HUES6 (cell line): ENCODE data around the gene SDC3.
"Not testable (repeated sequence)": the region's sequence is repeated elsewhere in the genome, so short reads cannot be mapped to it uniquely, and the experiment has no call there.

Experiments
- H3K27ac ChIP-seq: 2 replicates; pipeline ENCODE4 v1.7.0; 2013; ENCODE audit warnings: low read depth, mild to moderate bottlenecking, low read length, inconsistent platforms
- H3K27me3 ChIP-seq: 2 replicates; pipeline ENCODE4 v1.6.1; 2013; ENCODE audit warnings: low read length; ENCODE audit not compliant: control insufficient read depth, insufficient read depth
- H3K36me3 ChIP-seq: 2 replicates; pipeline ENCODE4 v1.6.1; 2013; ENCODE audit warnings: low read length; ENCODE audit not compliant: control insufficient read depth, insufficient read depth
- H3K4me1 ChIP-seq: 2 replicates; pipeline ENCODE4 v1.6.1; 2013; ENCODE audit warnings: low read length; ENCODE audit not compliant: control insufficient read depth, insufficient read depth
- H3K4me3 ChIP-seq: 2 replicates; pipeline ENCODE4 v1.5.1; 2013; ENCODE audit warnings: low read depth, low read length
- H3K9ac ChIP-seq: one replicate; pipeline ENCODE4 v1.6.1; 2013; ENCODE audit warnings: mild to moderate bottlenecking, low read length
- H3K9me3 ChIP-seq: 2 replicates; pipeline ENCODE4 v1.6.1; 2013; ENCODE audit warnings: low read depth, low read length; ENCODE audit not compliant: control insufficient read depth, insufficient read depth

Gene SDC3

GRCh38 chr1:30908696-30909364, at the start of gene SDC3:
SDC3 (minus strand) TSS chr1:30908758; CDS start chr1:30908586, 172 bp downstream.
- H3K27me3 ChIP-seq = peaks cover 21% of the 10 kb centered on the region
- no peak within 1 kb of the TSS for H3K27ac ChIP-seq
- no peaks in the 10 kb centered on the region for H3K9me3 ChIP-seq
- H3K36me3 ChIP-seq = no peaks in the 10 kb centered on the region
- H3K4me1 ChIP-seq = peaks cover 49% of the 10 kb centered on the region
- H3K4me3 ChIP-seq = peak within 1 kb of the TSS; percentile 69
- peak within 1 kb of the TSS; percentile 43 for H3K9ac ChIP-seq

DNA sequence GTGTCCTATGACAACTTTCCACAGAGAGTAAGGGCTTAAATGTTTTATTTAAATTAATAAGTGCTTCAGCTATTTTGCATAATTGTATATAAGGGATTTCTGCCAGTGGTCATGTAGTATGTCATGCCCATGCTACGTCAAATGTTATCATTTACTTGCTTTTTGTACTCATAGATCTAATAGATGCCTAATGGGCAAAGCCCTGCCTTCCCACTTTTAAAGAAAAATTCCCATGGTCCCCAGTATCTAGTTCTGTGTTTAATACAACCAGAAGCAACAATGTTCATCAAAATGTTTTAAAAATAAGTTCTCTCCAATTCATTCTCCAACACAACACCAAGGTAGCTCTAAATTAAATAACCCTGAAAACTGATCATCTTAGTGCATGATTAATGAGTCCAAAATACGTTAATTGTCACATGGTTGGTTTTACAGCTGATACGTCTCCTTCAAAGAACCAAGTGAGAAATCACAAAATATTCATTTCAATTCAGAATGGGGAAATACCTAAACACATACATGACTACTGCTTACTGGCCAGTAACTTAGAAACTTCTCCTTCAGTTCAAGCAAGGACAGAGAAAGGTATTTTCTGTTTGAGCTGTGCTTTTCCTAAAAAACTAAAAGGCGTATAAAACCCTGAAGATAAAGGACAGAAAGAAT, 49.1 kb upstream of the SDC3 start:
- no peak overlapping the region for H3K4me3 ChIP-seq
- no peak overlapping the region for H3K27ac ChIP-seq
- H3K27me3 ChIP-seq = no peaks in the 10 kb centered on the region
- no peak overlapping the region for H3K9ac ChIP-seq
- no peaks in the 10 kb centered on the region for H3K4me1 ChIP-seq
- peaks cover 91% of the 10 kb centered on the region for H3K36me3 ChIP-seq
- no peaks in the 10 kb centered on the region for H3K9me3 ChIP-seq

GRCh38 chr1:30955448-30956015, 47.0 kb upstream of the SDC3 start:
- no peaks in the 10 kb centered on the region for H3K27me3 ChIP-seq
- H3K4me1 ChIP-seq = no peaks in the 10 kb centered on the region
- H3K9me3 ChIP-seq = no peaks in the 10 kb centered on the region
- no peak overlapping the region for H3K27ac ChIP-seq
- H3K9ac ChIP-seq = no peak overlapping the region
- no peak overlapping the region for H3K4me3 ChIP-seq
- peaks cover 95% of the 10 kb centered on the region for H3K36me3 ChIP-seq

DNA sequence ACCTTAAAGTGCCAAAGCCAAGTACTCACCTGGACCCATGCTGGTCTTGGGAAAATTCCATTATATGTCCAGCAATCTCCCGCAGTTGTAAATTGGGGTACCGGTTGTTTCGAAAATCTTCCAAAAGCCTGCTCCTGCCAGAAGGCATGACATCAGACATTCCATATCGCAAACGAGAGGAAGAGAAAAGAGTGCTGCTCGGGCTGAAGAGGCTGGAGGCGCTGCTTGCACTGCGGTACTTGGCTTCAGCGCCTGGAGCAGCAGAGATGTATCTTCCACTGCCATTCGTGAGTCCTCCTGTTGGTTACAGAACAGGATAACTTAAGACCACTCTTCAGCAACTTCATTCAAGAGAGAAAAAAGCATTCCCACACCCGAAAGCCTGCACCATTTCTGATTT, 45.1 kb upstream of the SDC3 start:
- H3K9me3 ChIP-seq = no peaks in the 10 kb centered on the region
- H3K9ac ChIP-seq = no peak overlapping the region
- no peaks in the 10 kb centered on the region for H3K4me1 ChIP-seq
- H3K27ac ChIP-seq = no peak overlapping the region
- no peaks in the 10 kb centered on the region for H3K27me3 ChIP-seq
- no peak overlapping the region for H3K4me3 ChIP-seq
- peaks cover 91% of the 10 kb centered on the region for H3K36me3 ChIP-seq

- no peak overlapping the region for H3K4me3 ChIP-seq
- H3K36me3 ChIP-seq = peaks cover 92% of the 10 kb centered on the region
- no peaks in the 10 kb centered on the region for H3K9me3 ChIP-seq
- no peaks in the 10 kb centered on the region for H3K4me1 ChIP-seq
- no peaks in the 10 kb centered on the region for H3K27me3 ChIP-seq
- no peak overlapping the region for H3K9ac ChIP-seq
- no peak overlapping the region for H3K27ac ChIP-seq
Observed at GRCh38 chr1:30952098-30952497, 43.5 kb upstream of the SDC3 start.

- Histone ChIP-seq H3K9ac (no peak overlapping the region), H3K4me1 (no peaks in the 10 kb centered on the region), H3K36me3 (peaks cover 91% of the 10 kb centered on the region), H3K9me3 (no peaks in the 10 kb centered on the region), H3K4me3 (no peak overlapping the region), H3K27me3 (no peaks in the 10 kb centered on the region), H3K27ac (no peak overlapping the region)
Observed at GRCh38 chr1:30950700-30951099, 42.1 kb upstream of the SDC3 start.

GRCh38 chr1:30950053-30950452, 41.5 kb upstream of the SDC3 start:
- Histone ChIP-seq H3K27me3 (no peaks in the 10 kb centered on the region), H3K9me3 (no peaks in the 10 kb centered on the region), H3K4me3 (no peak overlapping the region), H3K27ac (no peak overlapping the region), H3K4me1 (no peaks in the 10 kb centered on the region), H3K9ac (no peak overlapping the region), H3K36me3 (peaks cover 93% of the 10 kb centered on the region)

DNA sequence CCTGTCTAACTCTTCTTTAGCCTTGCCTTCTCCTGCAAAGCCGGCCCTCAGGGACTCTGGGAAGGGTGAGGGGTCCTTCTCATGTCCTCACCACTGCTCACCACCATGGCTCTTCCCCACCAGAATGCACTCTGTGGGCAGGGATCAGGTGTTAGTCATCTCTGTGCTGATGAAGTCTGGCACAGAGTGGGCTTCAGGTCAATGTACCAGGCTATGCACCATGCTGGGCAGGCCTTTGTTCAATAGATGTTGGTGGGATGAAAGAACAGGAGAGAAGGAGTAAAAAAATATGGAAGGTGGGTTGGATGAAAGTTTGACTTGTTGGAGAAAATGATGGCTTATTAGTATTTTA, 40.9 kb upstream of the SDC3 start:
- peaks cover 93% of the 10 kb centered on the region for H3K36me3 ChIP-seq
- H3K9me3 ChIP-seq, H3K27me3 ChIP-seq, H3K4me3 ChIP-seq, H3K9ac ChIP-seq, H3K27ac ChIP-seq, H3K4me1 ChIP-seq: not testable (repeated sequence)

- H3K9me3 ChIP-seq, H3K9ac ChIP-seq, H3K4me1 ChIP-seq, H3K4me3 ChIP-seq, H3K27me3 ChIP-seq, H3K27ac ChIP-seq: not testable (repeated sequence)
- peaks cover 93% of the 10 kb centered on the region for H3K36me3 ChIP-seq
Observed at GRCh38 chr1:30948813-30949486, 40.4 kb upstream of the SDC3 start.

DNA sequence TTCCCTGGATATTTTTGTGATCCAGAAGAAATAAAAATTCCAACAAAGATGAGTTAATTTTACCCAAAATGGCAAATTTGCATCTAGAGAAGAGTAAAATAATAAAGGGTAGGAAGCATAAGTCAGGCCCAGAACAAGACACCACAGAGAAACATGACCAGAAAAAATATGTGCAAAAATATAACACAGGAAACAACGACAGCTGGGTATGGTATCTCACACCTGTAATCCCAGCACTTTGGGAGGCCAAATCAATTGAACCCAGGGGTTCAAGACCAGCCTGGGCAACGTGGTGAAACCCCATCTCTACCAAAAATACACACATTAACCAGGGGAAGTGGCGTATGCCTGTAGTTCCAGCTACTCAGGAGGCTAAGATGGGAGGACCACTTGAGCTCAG, 39.7 kb upstream of the SDC3 start:
- H3K4me1 ChIP-seq = no peaks in the 10 kb centered on the region
- no peak overlapping the region for H3K9ac ChIP-seq
- H3K36me3 ChIP-seq = peaks cover 93% of the 10 kb centered on the region
- H3K27me3 ChIP-seq = no peaks in the 10 kb centered on the region
- no peak overlapping the region for H3K27ac ChIP-seq
- H3K9me3 ChIP-seq = no peaks in the 10 kb centered on the region
- no peak overlapping the region for H3K4me3 ChIP-seq

GRCh38 chr1:30947212-30947611, 38.7 kb upstream of the SDC3 start:
- Histone ChIP-seq H3K27ac (no peak overlapping the region), H3K9ac (no peak overlapping the region), H3K36me3 (peaks cover 92% of the 10 kb centered on the region), H3K27me3 (no peaks in the 10 kb centered on the region), H3K4me1 (no peaks in the 10 kb centered on the region), H3K4me3 (no peak overlapping the region), H3K9me3 (no peaks in the 10 kb centered on the region)
